HG02852 (cell line): ENCODE measurements around the gene AK2.
"Not testable (repeated sequence)": the region's sequence is repeated elsewhere in the genome, so short reads cannot be mapped to it uniquely, and the experiment has no call there.

Experiments used
- ATAC-seq: cut with Tn5 transposase; IDR thresholded peaks from one replicate; pipeline ENCODE4 v1.9.1; 2021; ENCODE audit warnings: mild to moderate bottlenecking, moderate library complexity; ENCODE audit not compliant: unreplicated experiment

The AK2 gene

GRCh38 chr1:33025180-33025569, 11.5 kb downstream of the AK2 start:
- ATAC-seq: no peak

GRCh38 chr1:33024430-33025179, 12.1 kb downstream of the AK2 start:
- ATAC-seq: not testable (repeated sequence)

DNA sequence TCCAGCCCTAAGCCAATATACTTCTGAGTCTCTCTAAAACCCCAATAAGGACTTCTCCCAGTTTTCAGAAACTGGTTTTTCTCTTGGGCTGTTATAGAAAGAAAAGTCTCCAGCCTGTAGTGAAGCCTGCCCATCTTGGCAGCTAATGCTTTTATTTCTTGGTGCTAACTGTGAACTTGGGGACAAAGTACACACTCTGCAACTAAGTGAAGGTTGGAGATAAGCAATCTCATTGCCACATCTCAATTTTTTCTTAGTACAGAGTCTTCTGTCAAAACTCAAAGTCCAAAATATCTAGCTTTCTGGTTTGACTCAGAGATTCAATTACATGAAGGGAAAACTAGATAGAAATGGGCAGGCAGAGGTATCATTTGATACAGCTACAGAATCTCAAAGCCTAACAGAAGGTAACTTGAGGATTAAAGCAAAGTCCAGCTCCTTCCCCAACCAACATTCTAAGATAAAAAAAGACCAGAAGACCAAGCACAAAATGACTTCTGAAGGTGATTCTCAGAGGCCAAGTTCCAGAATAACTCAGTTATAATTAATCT, 14.0 kb downstream of the AK2 start:
- no peak for ATAC-seq

DNA sequence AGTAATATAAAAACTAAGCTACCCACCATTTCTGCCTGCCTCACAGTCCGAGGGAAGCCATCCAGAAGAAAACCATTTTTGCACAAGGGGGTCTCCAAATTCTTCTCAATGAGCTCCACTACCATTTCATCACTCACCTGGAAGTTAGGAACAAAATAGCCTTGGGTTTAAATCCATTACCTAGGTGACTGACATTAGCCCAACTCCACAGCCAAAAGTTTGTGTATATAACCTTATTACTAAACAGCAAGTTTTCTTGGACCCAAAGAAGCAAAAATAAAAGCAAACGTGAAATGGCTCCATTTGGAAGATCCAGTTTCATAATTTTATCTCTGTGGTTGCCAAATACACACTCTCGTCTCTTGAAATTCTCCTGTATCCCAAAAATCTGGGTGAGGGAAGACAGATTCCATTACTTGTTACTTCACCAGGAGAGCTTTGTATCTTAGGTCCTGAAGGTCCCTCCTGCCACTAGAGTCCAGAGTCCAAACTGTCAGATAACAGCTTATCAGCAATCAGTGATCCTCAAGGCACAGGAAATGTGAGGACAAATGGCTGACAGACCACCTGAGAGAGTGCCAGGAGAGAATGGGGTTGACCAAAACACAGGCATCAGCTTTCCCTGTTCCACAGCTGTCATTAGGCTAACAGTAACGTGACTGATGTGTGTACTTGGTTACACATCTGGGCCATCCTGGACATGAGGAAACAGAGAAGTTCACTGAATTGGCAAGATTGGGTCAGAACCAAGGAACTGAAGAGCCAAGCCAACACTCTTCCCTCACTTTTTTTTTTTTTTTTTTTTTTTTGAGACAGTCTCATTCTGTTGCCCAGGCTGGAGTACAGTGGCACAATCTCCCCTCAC, 14.9 kb downstream of the AK2 start:
- no peak for ATAC-seq

- no peak for ATAC-seq
Observed at GRCh38 chr1:33018112-33018511, 18.6 kb downstream of the AK2 start.

- ATAC-seq: no peak
Observed at GRCh38 chr1:33017175-33017574, 19.5 kb downstream of the AK2 start.

DNA sequence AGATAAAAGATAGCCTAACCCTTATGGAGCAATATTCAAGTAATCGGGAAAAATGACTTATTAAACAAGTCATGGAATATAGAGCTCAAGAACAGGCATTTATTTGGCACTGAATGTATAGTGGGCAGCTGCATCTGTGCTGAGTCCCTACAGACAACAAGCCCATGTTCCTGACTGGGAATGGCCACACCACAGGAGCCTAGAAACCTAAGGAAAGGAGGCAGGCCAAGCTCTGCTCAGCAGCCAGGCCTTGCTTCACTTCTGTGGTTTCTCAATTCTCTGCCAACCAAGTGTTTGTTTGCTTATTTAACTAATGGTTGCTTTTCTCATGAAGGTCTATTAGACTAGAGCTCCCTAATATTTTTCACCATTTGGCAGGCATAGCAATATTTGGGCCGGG, 21.5 kb downstream of the AK2 start:
- ATAC-seq: no peak

DNA sequence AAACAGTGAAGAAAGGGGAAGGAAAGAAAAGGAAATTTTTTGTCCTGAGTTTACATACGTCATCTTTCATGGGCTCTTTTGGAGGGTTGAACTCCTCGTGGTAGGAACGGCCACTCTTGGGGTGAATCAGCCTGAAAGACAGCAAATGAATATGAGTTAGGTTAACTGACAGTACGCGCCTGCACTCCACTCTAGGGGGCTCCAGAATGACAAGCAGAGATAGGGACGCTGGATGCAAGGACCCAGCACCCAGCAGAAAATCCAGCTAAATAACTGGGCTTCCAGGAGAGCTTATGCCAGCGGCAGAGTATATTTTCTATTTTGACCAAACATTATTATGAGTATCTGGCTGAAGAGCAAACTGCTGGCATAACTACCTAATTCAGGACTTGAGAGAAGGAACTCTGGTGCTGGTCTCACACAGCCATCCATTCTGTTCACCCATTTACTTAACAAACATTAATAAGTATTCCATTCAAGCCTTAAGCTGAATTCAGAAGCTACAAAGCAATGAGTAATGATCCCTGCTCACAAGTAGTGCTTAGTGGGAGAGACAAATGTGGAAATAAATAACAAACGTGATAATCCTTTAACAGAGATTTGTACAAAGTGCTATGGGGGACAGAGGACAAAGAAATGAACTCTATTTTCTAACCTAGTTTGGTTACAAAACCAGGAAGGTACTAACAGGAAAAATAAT, 22.1 kb downstream of the AK2 start:
- no peak for ATAC-seq

DNA sequence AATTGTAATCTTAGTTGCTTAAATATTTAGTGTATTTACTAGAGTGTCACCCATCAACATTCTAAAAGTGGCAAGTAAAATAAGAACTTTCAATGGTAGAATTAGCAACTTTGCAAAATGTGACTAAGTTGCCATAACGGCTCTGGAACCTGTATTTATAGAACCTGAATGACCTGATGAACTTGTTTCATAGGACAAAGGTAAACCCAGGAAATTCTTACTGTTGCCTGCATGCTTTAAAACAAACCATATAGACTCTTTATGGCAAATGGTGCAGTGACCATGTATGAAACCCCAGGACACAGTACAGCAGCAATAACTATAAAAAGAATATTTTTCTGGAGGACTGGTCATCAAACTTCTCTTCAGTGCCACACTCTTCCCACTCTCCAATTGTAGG, 22.9 kb downstream of the AK2 start:
- no peak for ATAC-seq

DNA sequence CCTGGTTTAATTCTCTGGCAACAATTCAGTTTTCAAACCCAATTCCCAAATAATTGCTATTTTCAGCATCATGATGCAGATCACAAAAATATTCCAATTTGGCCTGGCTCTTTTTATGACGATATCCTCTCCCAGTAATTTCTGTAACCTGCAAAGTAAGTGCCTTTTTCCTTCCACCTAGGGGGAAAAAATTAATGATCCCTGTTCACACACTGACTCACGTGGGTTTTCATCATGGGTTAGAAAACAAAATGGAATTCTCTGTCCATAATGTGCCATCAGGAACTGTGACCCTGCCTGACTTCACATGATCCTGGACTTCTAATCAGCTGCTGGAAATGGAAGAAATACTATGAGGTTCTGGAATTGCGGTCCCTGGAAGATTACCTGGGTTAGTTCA, 24.5 kb downstream of the AK2 start:
- ATAC-seq: no peak

DNA sequence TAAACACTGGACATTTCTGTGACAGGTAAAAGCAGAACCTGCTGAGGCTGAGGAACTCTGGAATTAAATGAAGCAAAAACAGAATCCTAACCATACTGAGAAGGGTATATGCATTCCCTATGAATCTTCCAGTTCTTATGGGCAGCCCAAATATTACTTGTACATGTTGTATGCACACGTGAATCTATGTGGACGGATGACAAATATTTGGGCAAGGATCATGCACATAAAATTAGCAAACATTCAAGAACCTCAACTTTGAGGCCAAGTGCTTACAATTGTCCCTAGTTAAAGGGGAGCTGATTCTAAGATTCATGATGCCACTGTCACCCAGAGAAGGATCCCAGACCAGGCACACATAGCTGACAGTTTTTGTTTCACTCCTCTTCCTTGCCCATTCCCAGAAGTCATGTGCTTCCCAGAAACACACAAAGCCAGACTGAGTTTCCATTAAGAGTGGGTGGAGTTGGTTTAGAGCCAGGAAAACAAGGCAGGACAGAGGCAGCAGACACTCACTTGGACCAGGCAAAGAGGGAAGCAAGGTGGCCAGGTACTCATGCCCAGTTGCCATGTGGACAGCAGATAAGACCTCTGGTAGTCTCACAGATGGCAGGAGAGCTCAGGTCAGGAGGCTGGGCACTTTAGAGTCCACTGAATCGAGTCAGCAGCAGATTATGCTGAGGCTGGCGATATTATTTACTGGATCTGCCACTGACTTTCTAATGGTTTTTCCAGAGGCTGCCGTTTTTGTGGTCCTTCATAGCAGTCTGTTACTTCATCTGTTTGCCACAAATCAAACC, 25.6 kb downstream of the AK2 start:
- no peak for ATAC-seq

GRCh38 chr1:33009561-33009960, 27.1 kb downstream of the AK2 start:
- ATAC-seq: no peak

DNA sequence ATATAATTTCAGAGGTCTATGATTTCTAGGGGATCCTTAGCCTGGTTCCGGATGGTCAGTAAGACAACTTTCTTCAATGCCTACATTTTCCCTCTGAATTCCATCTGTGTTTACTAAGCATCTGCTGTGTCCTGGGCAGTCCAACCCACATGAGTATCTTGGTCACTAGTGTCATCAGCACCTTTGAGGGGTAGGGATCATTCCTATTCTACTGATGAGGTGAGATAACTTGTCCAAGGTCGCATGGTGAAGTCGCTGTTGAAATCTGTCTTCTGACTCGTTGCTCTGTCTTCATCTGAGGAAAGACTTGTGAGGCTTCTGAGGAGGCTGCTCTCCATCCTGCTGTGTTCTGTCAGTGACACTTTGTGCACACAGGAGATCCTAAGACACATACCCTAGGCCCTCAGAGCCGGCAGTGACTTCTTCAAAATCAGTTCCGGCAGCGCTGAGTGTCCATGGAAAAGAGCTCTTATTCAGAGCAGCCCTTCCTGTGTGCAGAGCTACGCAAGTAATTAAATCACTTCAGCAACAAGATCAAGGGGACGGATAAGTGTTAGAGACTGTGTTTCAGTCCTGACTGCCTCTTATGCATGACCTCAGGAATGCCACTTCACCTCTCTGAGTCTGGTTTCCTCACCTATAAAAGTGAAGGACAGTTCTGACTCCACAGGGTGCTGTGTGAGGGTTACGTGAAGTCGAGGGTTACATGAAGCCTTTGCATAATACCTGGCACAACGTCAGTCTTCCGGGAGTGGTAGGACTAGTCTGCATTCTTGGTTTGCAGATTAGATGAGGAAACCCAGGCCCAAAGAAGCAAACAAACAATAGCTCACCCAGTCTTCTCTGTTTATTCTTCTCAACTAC, 28.4 kb downstream of the AK2 start:
- ATAC-seq: no peak

GRCh38 chr1:33007190-33008050, 29.3 kb downstream of the AK2 start:
- ATAC-seq: no peak

- ATAC-seq: no peak
Observed at GRCh38 chr1:33005838-33006421, 30.8 kb downstream of the AK2 start.

DNA sequence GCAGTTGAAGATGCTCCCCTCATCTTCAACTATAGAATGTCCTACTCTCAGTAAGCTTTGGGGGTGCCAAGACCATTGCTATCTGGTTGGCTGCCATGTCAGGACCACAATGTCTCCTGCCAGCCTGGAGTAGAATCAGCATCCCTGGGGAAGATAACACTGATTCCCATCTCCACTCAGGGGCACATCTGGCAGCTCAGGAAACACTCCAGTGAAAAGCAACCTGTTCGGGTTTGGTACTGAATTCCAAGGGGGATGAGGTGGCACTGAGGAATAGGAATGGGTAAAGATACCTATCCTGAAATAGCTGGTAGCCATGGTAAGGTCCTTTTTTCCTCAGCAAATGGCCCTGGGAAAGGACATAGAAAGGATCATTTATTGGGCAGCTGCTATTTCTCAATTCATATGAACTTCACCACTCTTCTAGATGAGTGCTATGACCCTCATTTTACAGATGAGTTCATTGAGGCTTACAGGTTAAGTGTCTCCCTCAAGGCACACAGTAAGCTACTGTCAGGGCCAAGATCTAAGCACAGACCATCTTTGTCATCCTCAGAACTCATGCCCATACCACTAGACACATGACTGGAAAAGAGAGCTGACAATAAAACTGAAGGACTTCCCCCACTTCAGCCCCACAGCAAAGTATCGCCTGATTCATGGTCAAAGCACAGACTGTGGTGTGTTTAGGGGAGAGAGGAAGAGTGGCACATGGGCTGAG, 31.4 kb downstream of the AK2 start:
- ATAC-seq: no peak

- no peak for ATAC-seq
Observed at GRCh38 chr1:33004613-33005012, 32.1 kb downstream of the AK2 start.

DNA sequence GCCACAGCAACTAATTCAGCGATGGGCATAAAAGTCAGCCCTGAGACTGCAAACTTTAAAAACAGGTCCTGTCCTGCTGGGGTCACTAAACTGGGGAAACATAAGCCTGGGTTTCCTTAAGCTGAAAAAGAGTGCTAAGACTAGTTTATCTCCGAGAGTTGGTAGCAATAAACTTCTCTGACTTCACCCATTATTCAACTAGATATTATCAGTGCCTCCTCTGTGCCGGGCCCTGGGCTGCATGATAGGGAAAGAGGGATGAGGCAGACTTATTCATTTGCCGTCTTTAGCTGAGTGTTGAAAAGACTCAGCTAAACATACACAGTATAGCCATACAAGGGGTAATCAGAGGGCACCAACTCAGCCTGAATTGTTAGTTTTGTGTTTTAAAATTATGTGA, 33.0 kb downstream of the AK2 start:
- ATAC-seq: no peak
